PC-9 (cell line): ENCODE measurements around the gene DMGDH.

Experiments used
- CTCF ChIP-seq: fragments of 200-600 bp; sonication (generic); conservative IDR thresholded peaks from 2 replicates; pipeline ENCODE4 v1.6.1; 2017; ENCODE audit warnings: mixed run types, antibody characterized with exemption, mild to moderate bottlenecking, moderate library complexity
- EZH2 ChIP-seq: fragments of 200-600 bp; sonication (generic); IDR thresholded peaks from 2 replicates; pipeline ENCODE4 v1.8.0; 2017; ENCODE audit warnings: antibody characterized with exemption, low read depth

GRCh38 chr5:79075646-79076426 is 6.4 kb upstream of the DMGDH start:
- TF ChIP-seq CTCF, result no peak
- TF ChIP-seq EZH2, result no peak
